ENCODE results near the gene MYH9. TPM values are rescaled to one million over a fixed set of nuclear protein-coding genes. Genes with fewer than 3 reads are reported as not detected.
"Not testable (repeated sequence)": the region's sequence is repeated elsewhere in the genome, so short reads cannot be mapped to it uniquely, and the experiment has no call there.

The MYH9 gene
- total RNA-seq, 4 donors from 2014 or later = 216 to 339 (median 246) TPM

GRCh38 chr22:36293606-36294292 is 94.0 kb downstream of the MYH9 start:
- Histone ChIP-seq H3K27me3 (no peaks in the 10 kb centered on the region), H3K4me3 (no peak overlapping the region), H3K27ac (no peak overlapping the region), H3K4me1 (peaks cover 0 to 11% (median 0%) of the 10 kb centered on the region in 3 donors), H3K36me3 (peaks cover 79 to 100% (median 83%) of the 10 kb centered on the region in 3 donors), H3K9me3 (no peaks in the 10 kb centered on the region)
- DNase-seq = no peak
- TF ChIP-seq CTCF (IDR thresholded peaks at IDR 0.05) = no peak
- WGBS, 2 donors = 94% methylated on average over 17 to 20 of the region's 26 CpGs
- intact Hi-C loops (cut with DNase I) = no loop called here

- peaks cover 0 to 19% (median 0%) of the 10 kb centered on the region in 3 donors for H3K4me1 ChIP-seq
- WGBS, 2 donors = 90 to 92% methylated on average over 5 of the region's 17 CpGs
- no peaks in the 10 kb centered on the region for H3K9me3 ChIP-seq
- H3K27me3 ChIP-seq = no peaks in the 10 kb centered on the region
- peak overlapping the region in 1 of 4 donors; percentile 18 for H3K27ac ChIP-seq
- no peak overlapping the region for H3K4me3 ChIP-seq
- intact Hi-C loops (cut with DNase I) = no loop called here
- TF ChIP-seq CTCF (IDR thresholded peaks at IDR 0.05) = no peak
- no peak for TF ChIP-seq POLR2A (IDR thresholded peaks at IDR 0.05)
- DNase-seq = no peak
- H3K36me3 ChIP-seq = peaks cover 79 to 100% (median 83%) of the 10 kb centered on the region in 3 donors
Observed at GRCh38 chr22:36292823-36293530, 94.8 kb downstream of the MYH9 start.

- no peaks in the 10 kb centered on the region for H3K9me3 ChIP-seq
- H3K4me3 ChIP-seq = no peak overlapping the region
- peaks cover 0 to 28% (median 0%) of the 10 kb centered on the region in 3 donors for H3K4me1 ChIP-seq
- H3K27ac ChIP-seq = peak overlapping the region in 2 of 4 donors; percentile 4 to 21
- DNase-seq = no peak
- no peak for TF ChIP-seq CTCF (IDR thresholded peaks at IDR 0.05)
- no peak for TF ChIP-seq POLR2A (IDR thresholded peaks at IDR 0.05)
- WGBS, 2 donors = 88 to 93% methylated on average over 16 of the region's 29 CpGs
- H3K36me3 ChIP-seq = peaks cover 73 to 100% (median 83%) of the 10 kb centered on the region in 3 donors
- intact Hi-C loops (cut with DNase I) = no loop called here
- H3K27me3 ChIP-seq = no peaks in the 10 kb centered on the region
Observed at GRCh38 chr22:36291831-36292740, 95.7 kb downstream of the MYH9 start.

GRCh38 chr22:36290391-36291075 is 97.2 kb downstream of the MYH9 start:
- H3K9me3 ChIP-seq; H3K4me3 ChIP-seq; H3K27me3 ChIP-seq; H3K27ac ChIP-seq; DNase-seq; intact Hi-C loops (cut with DNase I): not testable (repeated sequence)
- WGBS, 2 donors = 93% methylated on average over 2 of the region's 40 CpGs; no CpG with 5 or more reads in 1 of the 2 donors
- Histone ChIP-seq H3K4me1 (peaks cover 0 to 43% (median 7%) of the 10 kb centered on the region in 3 donors), H3K36me3 (peaks cover 68 to 100% (median 82%) of the 10 kb centered on the region in 3 donors)

GRCh38 chr22:36289948-36290371 is 97.8 kb downstream of the MYH9 start:
- H3K27me3 ChIP-seq; H3K9me3 ChIP-seq; intact Hi-C loops (cut with DNase I); DNase-seq; H3K4me3 ChIP-seq: not testable (repeated sequence)
- H3K36me3 ChIP-seq = peaks cover 68 to 100% (median 82%) of the 10 kb centered on the region in 3 donors
- peak overlapping the region in 3 of 4 donors; percentile 15 to 65 (median 25) for H3K27ac ChIP-seq
- peaks cover 0 to 49% (median 7%) of the 10 kb centered on the region in 3 donors for H3K4me1 ChIP-seq
- 65 to 76% methylated on average over 8 to 11 of the region's 11 CpGs for WGBS, 2 donors

All from esophagus squamous epithelium (tissue), 5 donors.